LNCAP (cell line): ENCODE data around the gene GLCE.

Source experiments
- CTCF ChIP-seq: fragments of 450-650 bp; IDR thresholded peaks from 2 replicates; pipeline ENCODE4 v1.5.1; 2017; ENCODE audit warnings: mild to moderate bottlenecking

Gene GLCE

GRCh38 chr15:69163141-69163669 lies 2.8 kb downstream of the GLCE start:
- no peak for TF ChIP-seq CTCF

- no peak for TF ChIP-seq CTCF
Observed at GRCh38 chr15:69164807-69165636, 4.6 kb downstream of the GLCE start.

GRCh38 chr15:69165637-69166025 lies 5.2 kb downstream of the GLCE start:
- TF ChIP-seq CTCF: no peak

GRCh38 chr15:69167218-69167846 lies 6.9 kb downstream of the GLCE start:
- TF ChIP-seq CTCF: no peak

GRCh38 chr15:69170597-69170996 lies 10.2 kb downstream of the GLCE start:
- TF ChIP-seq CTCF: no peak

GRCh38 chr15:69172847-69173246 lies 12.4 kb downstream of the GLCE start:
- TF ChIP-seq CTCF: no peak

- TF ChIP-seq CTCF: no peak
Observed at GRCh38 chr15:69175536-69175935, 15.1 kb downstream of the GLCE start.
